GM21723 (cell line): ENCODE results near the gene EIF4EBP2.

Experiments used
- ATAC-seq: cut with Tn5 transposase; IDR thresholded peaks from one replicate; pipeline ENCODE4 v1.9.1; 2021; ENCODE audit warnings: mild to moderate bottlenecking, moderate library complexity; ENCODE audit not compliant: unreplicated experiment

Gene EIF4EBP2

GRCh38 chr10:70404036-70404786 is at the start of gene EIF4EBP2:
EIF4EBP2 (plus strand) TSS chr10:70404145; CDS start chr10:70404402, 257 bp downstream.
- peak; percentile 85 for ATAC-seq

DNA sequence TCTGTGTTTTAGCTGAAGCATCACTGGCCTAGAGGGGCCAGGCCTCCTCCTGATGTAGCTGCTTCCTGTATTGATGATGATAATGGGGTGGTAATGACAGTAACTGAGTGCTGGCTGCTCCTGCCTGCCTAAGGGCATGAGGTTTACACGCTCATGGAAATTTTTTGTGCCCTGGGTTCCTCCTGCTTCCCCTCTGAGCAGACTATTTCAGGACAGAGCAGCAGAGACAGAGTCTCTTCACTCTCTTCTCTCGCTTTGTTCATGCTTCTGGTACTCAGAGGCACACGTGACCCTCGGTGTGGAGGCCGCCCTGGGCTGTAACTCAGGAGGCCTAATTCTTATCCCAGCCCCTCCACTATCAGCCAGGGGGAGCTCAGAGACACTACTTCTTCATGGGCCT is 49.4 kb upstream of the EIF4EBP2 start:
- ATAC-seq, result peak; percentile 39

DNA sequence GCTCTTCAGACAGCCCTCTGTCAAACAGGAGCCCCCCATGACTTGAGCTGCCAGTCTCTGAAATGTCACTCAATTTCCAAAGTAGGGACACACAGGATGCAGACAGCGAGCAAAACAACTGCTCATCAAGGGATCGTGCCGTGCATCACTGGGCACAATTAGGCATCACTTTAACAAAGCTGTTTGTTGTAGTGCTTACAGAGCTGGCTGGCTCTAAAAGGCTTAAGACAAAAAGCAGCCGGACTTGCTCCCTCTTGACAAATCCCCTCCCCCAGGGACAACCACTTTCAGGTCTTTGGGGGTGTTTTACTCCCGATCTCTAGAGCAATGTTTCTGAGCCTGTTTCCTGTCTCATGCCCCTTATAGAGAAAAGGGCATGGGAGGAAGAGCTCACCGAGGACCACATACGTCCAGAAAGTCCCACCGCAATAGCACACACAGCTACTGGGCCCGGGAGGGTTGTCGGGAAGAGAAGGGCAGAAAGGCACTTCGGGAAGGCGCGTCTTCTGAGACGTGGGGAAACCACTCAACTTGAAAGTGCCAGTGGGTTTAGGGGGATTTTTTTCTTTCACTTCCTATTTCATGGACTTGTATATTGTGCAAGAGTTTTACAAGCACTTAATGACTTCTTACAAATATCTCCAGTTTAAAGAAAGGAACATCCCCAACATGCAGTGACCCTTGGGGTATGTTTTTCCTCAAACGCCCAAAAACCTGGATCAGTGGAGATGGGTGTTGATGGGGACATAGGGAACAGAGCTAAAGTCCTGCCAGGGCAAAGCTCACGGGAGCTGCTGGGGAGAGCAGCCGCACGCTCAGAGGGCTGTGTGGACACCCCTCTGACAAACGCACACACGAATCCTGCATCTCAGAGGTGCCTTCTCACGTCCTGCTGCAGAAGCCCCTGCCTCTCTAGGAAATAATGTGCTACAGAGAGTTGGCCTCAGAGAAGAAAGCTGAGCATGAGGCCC is 48.6 kb upstream of the EIF4EBP2 start:
- ATAC-seq, result peak; percentile 66

GRCh38 chr10:70357565-70357964 is 46.4 kb upstream of the EIF4EBP2 start:
- no peak for ATAC-seq

DNA sequence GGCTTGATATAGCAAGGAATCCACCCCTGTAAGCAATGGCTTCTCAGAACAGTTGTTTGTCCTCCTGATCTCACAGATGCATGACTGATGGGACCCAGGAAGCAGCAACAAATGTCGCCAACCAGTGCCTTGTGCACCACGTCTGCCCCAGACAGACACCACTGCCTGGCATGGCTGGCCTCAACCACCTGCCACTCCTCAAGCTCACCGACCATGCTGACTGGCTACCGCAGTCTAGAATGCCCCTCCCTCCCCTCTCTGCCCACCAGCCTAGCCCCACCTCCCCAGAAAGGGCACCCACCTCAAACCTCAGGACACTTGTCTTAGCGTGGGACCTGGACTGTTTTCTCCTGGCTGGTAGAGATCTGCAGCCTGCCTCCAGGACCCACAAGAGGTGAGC is 45.5 kb upstream of the EIF4EBP2 start:
- ATAC-seq, result no peak

- no peak for ATAC-seq
Observed at GRCh38 chr10:70359017-70359550, 44.9 kb upstream of the EIF4EBP2 start.

DNA sequence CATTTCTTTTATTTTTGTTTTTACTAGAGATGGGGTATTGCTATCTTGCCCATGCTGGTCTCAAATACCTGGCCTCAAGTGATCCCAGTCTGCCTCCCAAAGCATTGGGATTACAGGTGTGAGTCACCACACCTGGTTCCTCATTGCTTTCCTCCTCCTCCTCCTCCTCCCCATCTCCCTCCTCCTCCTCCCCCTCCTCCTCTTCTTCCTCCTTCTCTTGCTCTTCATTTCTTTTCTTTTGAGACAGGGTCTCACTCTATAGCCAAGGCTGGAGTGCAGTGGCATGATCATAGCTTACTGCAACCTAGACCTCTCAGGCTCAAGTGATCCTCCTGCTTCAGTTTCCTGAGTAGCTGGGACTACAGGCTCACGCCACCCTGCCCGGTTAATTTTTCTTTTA is 43.7 kb upstream of the EIF4EBP2 start:
- ATAC-seq, result no peak

- no peak for ATAC-seq
Observed at GRCh38 chr10:70362328-70362727, 41.6 kb upstream of the EIF4EBP2 start.

DNA sequence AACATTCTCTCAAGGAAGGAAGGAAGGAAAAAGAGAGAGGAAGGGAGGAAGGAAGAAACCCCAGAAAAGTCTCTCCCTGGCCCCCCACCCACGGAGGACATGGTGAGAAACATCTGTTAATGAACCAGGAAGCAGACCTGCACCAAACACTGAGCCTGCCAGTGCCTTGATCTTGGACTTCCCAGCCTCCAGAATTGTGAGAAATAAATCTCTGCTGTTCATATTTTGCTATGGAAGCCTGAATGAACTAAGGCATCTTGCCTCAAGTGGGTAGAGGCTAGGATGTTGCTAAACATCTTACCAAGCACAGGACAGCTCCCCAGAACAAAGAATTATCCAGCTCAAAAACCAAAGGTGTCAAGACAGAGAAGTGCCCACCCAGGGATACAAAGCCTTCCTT is 40.7 kb upstream of the EIF4EBP2 start:
- ATAC-seq, result no peak

DNA sequence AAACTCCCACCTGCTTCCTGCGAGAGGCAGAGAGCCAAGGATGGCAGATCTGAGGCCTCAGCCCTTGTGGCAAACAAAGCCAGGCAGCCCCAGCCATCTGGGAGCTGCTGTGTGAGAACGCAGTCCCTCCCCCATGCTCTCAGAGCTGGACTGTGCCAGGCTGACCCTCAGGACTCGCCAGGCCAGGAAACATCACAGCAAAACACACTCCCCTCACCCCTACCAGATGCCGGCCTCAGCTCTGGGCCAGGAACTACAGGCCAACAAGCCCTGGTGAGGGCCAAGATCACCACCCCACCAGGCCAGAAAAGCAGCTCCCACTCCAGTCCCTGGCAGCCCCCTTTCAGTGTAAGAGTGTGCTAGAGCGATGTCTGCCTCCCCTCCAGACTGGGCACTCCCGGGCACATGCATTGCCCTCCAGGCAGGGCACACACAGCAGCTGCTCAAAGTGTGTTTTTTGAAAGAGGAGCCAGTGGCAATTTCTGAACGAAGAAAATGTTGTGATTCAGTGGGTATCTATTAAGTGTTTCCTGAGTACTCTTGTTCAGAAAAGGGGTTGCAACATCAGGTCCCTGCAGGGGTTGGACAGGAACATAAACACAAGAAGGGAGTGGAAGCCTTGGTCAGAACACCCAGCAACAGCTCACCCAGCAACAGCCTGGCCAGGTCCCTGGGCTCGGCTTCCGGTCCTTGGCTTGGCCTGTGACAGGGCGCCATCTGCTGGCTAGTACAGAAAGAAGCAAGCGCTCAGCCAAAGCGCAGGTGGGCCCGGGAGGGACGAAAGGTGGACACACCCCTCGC is 39.8 kb upstream of the EIF4EBP2 start:
- ATAC-seq, result peak; percentile 92

GRCh38 chr10:70364772-70365091 is 39.2 kb upstream of the EIF4EBP2 start:
- no peak for ATAC-seq

GRCh38 chr10:70367195-70367796 is 36.6 kb upstream of the EIF4EBP2 start:
- ATAC-seq, result no peak

DNA sequence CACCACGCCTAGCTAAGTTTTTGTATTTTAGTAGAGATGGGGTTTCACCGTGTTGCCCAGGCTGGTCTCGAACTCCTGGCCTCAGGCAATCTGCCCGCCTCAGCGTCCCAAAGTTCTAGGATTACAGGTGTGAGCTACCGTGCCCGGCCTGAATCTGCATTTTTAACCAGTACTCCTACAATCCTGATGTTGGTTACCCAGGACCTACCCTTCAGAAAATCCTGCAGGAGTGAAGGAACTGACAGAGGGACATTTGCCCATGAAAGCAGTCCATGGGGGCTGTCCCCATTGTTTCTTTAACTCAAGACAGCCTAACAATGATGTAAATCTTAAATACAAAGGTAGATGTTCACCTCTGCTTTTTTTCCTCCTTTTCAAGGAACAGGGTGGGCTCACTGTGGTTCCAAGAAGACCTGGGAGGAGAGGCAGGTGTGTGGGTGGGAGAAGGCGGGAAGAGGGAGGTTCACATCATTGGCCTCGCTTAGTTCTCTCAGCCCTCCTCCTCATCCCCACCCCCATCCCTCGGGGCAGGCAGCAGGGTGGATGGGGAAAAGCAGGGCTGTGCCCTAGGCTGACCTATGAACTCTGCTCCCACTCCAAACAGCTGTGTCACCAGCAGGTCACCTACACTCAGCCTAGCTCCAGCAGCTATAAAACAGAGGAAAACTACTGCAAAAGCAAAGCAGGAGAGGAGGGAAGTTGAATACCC is 35.0 kb upstream of the EIF4EBP2 start:
- no peak for ATAC-seq

DNA sequence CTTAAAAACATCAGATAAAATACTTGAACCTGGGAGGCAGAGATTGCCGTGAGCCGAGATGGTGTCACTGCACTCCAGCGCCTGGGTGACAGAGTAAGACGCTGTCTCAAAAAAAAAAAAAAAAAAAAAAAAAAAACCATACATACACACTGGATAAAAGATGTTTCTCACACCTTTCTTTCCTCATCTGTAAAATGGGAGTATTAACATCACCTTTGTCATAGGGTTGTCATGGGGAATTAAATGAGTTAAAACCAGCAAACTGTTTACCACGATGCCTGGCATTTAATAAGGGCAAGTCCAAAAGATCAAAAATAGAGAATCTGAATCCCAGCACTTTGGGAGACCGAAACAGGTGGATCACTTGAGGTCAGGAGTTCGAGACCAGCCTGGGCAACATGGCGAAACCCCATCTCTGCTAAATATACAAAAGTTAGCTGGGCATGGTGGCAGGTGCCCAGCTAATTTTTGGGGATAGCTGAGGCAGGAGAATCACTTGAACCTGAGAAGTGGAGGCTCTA is 34.4 kb upstream of the EIF4EBP2 start:
- ATAC-seq, result no peak

GRCh38 chr10:70370766-70371165 is 33.2 kb upstream of the EIF4EBP2 start:
- no peak for ATAC-seq

DNA sequence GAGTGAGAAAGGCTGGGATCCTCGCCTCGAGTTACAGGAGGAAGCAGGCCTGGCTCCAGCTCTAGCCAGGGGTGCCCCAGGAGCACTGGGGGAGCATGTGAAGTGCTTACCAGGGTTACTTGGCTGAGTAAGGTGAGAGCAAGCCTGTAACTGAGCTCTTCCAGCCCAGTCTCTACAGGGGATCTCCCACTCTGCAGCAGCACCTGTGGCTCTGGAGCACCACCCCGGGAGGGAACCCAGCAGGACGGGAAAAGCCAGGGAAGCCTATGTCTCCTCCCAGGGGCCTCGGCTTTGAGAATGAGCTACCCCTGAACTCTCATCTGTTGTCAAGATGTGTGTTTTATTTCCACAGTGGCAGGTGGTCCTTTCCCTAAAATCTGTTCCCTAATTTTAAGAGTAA is 32.1 kb upstream of the EIF4EBP2 start:
- ATAC-seq, result no peak

DNA sequence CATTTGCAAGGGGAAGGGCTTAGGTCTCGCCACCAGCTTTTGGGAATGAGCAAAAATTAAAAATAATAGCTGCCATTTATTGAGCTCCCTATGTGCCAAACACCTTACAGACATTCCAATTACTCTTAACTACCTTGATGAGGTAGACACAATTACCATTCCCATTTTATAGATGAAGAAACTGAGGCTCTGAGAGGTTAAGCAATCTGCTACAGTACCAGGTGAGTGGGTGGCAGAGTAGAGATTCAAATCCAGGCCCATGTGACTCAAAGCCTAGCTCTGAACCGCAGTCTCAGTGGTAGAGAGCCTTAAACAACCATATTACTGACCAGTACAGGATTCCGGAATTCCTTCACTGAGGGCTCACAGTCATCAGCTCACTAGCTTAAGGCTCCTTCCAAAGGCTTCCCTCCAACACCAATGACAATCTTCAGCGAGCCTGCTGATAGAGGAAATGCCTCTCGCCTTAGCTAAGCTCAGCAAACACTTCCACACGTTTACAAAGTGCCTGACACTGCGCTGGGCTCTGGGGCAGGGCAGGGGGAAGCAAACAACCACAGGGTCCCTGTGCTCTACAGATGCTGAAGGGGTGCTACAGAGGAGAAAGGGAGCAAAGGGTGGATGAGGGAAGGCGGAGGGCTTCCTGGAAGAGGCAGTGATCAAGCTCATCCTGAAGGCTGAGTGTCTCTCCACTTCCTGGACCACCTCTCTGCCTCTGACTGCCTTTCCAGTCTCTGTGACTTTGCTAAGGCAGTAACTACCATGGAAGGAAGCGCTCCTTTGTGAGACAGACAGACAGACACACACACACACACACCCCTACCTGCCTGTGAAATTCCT is 28.9 kb upstream of the EIF4EBP2 start:
- no peak for ATAC-seq

DNA sequence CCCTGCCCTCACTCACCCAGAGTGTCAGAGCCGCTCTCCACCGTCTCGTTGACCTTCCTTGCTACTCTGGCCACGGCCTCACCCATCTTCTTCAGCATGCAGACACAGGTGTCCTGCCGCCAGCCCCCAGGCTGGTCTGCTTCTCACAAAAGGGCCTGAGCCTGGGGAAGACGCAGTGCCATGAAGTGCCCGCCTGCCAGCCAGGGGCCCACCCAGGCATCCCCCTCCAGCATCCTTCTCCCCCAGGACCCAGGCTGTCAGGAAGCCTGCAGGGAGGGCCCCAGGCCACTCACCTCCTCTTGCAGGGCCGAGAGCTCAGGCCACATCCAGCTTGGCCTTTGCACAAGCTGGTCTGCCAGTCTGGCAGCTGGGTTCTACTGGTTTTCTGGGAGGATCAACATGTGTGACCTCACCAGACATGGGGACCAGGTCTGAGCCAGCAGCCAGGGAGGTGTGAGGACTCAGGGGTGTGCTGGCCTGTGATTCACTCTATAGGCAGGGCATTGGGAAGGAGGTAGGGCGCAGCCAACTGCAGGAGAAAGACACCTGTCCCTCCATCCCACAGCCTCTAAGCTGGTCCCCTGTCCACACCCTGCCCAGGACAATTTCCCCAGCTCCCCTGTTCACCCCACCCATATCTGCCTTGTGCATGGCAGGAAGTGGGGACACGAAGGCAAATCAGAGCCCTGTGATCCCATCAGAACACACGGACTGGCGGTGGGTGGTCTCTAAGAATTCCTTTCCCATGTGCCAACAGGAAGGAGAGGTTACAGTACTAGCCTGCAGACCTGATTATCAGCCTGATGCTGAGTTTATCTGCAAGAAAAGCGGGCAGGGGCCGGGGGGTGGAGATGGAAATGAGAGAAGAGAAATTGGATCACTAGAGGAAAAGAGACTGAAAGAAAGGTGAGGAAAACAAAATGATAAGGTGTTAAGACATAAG is 27.2 kb upstream of the EIF4EBP2 start:
- ATAC-seq, result no peak
